Panc1 (cell line): ENCODE data around the gene PTPN9. TPM values are rescaled to one million over a fixed set of nuclear protein-coding genes. Genes with fewer than 3 reads are reported as not detected.
A peak's percentile ranks its signal among the peaks of the same experiment; 100 is the strongest.

Experiments used
- ATAC-seq: fragments of 200-7000 bp; cut with Tn5 transposase; 2 replicates; pipeline ENCODE4 v1.9.1; 2020; ENCODE audit warnings: mild to moderate bottlenecking, moderate library complexity
- BruUV-seq: library from RNA; stranded (reverse); fragments of 400-500 nt; replicated peaks from 2 replicates; lab custom pipeline; 2021; lab: Mats Ljungman, UMichigan
- CTCF ChIA-PET: fragments of 300-600 bp; sonication (Branson Sonifier 250); formaldehyde crosslinking; loops from one replicate; lab custom pipeline; 2022; ENCODE audit warnings: antibody characterized with exemption; lab: Charles Lee
- POLR2A ChIA-PET: fragments of 300-600 bp; sonication (Branson Sonifier 250); formaldehyde crosslinking; loops from one replicate; lab custom pipeline; 2022; ENCODE audit warnings: antibody characterized with exemption; lab: Charles Lee
- DNase-seq: peaks from one replicate; pipeline ENCODE4 v3.0.0-alpha.2; 2010; ENCODE audit warnings: low read depth, low spot score
- H3K27ac ChIP-seq: 2 replicates; pipeline ENCODE4 v1.5.1; 2011; ENCODE audit warnings: mild to moderate bottlenecking, low read length, inconsistent platforms
- H3K27me3 ChIP-seq: fragments of 200-500 bp; sonication (Bioruptor generic); 2 replicates; pipeline ENCODE4 v1.6.0; 2014; ENCODE audit warnings: low read length, inconsistent platforms; ENCODE audit not compliant: control insufficient read depth, insufficient read depth
- H3K36me3 ChIP-seq: fragments of 200-500 bp; sonication (Bioruptor generic); 2 replicates; pipeline ENCODE4 v1.5.1; 2014; ENCODE audit warnings: inconsistent platforms, mild to moderate bottlenecking, low read length, moderate library complexity; ENCODE audit not compliant: control insufficient read depth, insufficient read depth
- H3K4me1 ChIP-seq: 2 replicates; pipeline ENCODE4 v1.5.1; 2011; ENCODE audit warnings: inconsistent platforms, mild to moderate bottlenecking, low read length, moderate library complexity; ENCODE audit not compliant: control insufficient read depth, insufficient read depth
- H3K4me3 ChIP-seq, 2 experiments: 2 replicates each; pipeline ENCODE4 v1.5.1; 2011 to 2012; ENCODE audit warnings: low read depth in 2 of 2, low read length in 2 of 2, mild to moderate bottlenecking in 2 of 2, inconsistent platforms in 1 of 2, moderate library complexity in 1 of 2
- H3K9me3 ChIP-seq: fragments of 200-500 bp; sonication (Bioruptor generic); 2 replicates; pipeline ENCODE4 v1.5.1; 2014; ENCODE audit warnings: low read depth, mild to moderate bottlenecking, inconsistent platforms, low read length, moderate library complexity; ENCODE audit not compliant: control insufficient read depth, insufficient read depth
- POLR2AphosphoS5 ChIP-seq: IDR thresholded peaks from 2 replicates; pipeline ENCODE4 v1.6.1; 2012; ENCODE audit warnings: mild to moderate bottlenecking, low read depth, low read length, moderate library complexity
- SIN3A ChIP-seq: IDR thresholded peaks from 2 replicates; pipeline ENCODE4 v1.6.1; 2012; ENCODE audit warnings: low read depth, mild to moderate bottlenecking, low read length, moderate library complexity, borderline replicate concordance; ENCODE audit not compliant: insufficient read depth
- TCF7L2 ChIP-seq: IDR thresholded peaks from 2 replicates; pipeline ENCODE4 v1.6.1; 2011; ENCODE audit warnings: mild to moderate bottlenecking, low read depth, low read length, inconsistent platforms
- in situ Hi-C: cut with HindIII; loops from 2 replicates; pipeline ENCODE4 v1.10.0; 2016; ENCODE audit warnings: low sequenced_read_pairs, low pct_unique_long_range_greater_than_20kb
- intact Hi-C: fragments of 100-400 bp; cut with micrococcal nuclease; formaldehyde crosslinking; loops from one replicate; pipeline ENCODE4 v1.10.0; 2022; ENCODE audit not compliant: unreplicated experiment
- total RNA-seq: library from RNA; stranded (reverse); gene quantifications from one replicate; pipeline ENCODE4 v1.2.1, GENCODE V29; 2021; ENCODE audit not compliant: unreplicated experiment
- TF ChIP-seq, protein P1 (sequence below): fragments of 450-650 bp; IDR thresholded peaks from 2 replicates; pipeline ENCODE4 v1.5.1; 2017; ENCODE audit warnings: mild to moderate bottlenecking
- TF ChIP-seq, protein P2 (sequence below), 2 experiments: IDR thresholded peaks; 2 replicates each; pipeline ENCODE4 v1.6.1; 2011 to 2012; ENCODE audit warnings: low read depth in 2 of 2, control low read depth in 1 of 2, low read length in 1 of 2, mild to moderate bottlenecking in 1 of 2, moderate library complexity in 1 of 2; ENCODE audit not compliant: insufficient read depth in 1 of 2

The PTPN9 gene
- total RNA-seq, 1 experiment from 2014 or later: 38.4 TPM

DNA sequence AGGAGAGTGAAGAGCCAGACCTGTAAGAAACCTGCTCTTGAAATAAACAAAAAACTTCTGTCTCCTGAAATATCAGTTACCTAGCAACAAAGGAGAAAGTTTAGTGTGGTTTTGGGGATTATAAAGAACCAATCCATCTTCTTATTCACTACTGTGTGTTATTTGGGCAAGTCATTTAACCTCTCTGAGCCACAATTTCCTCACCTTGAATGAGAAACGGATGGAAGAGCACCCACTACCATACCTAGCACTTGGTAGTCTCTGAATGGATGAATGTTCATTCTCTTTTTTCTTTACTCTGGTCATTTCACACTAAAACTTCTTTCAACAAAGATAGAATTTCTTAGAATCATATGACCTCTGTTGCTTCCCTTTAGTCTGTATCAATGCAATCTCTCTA, 45.2 kb downstream of the PTPN9 start:
- intact Hi-C loops: no loop called here
- Histone ChIP-seq H3K36me3 (no peaks in the 10 kb centered on the region), H3K4me3 (no peak overlapping the region), H3K9me3 (no peaks in the 10 kb centered on the region), H3K27ac (peak overlapping the region; percentile 20; the same call in 1 of the 2 replicates), H3K4me1 (peaks cover 33% of the 10 kb centered on the region), H3K27me3 (no peaks in the 10 kb centered on the region)
- no peak for DNase-seq
- CTCF ChIA-PET: interaction anchor here (0.5 kb wide), 1 partner anchor 31 kb away, joined by 3 read pairs; no protein-coding TSS in a partner anchor
- ATAC-seq: no peak
- in situ Hi-C loops: no loop called here
- POLR2A ChIA-PET: interaction anchor here (0.7 kb wide), 1 partner anchor 147 kb away, joined by 6 read pairs; no protein-coding TSS in a partner anchor
- TF ChIP-seq, protein P1, sequence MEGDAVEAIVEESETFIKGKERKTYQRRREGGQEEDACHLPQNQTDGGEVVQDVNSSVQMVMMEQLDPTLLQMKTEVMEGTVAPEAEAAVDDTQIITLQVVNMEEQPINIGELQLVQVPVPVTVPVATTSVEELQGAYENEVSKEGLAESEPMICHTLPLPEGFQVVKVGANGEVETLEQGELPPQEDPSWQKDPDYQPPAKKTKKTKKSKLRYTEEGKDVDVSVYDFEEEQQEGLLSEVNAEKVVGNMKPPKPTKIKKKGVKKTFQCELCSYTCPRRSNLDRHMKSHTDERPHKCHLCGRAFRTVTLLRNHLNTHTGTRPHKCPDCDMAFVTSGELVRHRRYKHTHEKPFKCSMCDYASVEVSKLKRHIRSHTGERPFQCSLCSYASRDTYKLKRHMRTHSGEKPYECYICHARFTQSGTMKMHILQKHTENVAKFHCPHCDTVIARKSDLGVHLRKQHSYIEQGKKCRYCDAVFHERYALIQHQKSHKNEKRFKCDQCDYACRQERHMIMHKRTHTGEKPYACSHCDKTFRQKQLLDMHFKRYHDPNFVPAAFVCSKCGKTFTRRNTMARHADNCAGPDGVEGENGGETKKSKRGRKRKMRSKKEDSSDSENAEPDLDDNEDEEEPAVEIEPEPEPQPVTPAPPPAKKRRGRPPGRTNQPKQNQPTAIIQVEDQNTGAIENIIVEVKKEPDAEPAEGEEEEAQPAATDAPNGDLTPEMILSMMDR: no peak
- TF ChIP-seq TCF7L2 (no peak), POLR2AphosphoS5 (no peak), SIN3A (no peak)
- TF ChIP-seq, protein P2, sequence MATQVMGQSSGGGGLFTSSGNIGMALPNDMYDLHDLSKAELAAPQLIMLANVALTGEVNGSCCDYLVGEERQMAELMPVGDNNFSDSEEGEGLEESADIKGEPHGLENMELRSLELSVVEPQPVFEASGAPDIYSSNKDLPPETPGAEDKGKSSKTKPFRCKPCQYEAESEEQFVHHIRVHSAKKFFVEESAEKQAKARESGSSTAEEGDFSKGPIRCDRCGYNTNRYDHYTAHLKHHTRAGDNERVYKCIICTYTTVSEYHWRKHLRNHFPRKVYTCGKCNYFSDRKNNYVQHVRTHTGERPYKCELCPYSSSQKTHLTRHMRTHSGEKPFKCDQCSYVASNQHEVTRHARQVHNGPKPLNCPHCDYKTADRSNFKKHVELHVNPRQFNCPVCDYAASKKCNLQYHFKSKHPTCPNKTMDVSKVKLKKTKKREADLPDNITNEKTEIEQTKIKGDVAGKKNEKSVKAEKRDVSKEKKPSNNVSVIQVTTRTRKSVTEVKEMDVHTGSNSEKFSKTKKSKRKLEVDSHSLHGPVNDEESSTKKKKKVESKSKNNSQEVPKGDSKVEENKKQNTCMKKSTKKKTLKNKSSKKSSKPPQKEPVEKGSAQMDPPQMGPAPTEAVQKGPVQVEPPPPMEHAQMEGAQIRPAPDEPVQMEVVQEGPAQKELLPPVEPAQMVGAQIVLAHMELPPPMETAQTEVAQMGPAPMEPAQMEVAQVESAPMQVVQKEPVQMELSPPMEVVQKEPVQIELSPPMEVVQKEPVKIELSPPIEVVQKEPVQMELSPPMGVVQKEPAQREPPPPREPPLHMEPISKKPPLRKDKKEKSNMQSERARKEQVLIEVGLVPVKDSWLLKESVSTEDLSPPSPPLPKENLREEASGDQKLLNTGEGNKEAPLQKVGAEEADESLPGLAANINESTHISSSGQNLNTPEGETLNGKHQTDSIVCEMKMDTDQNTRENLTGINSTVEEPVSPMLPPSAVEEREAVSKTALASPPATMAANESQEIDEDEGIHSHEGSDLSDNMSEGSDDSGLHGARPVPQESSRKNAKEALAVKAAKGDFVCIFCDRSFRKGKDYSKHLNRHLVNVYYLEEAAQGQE (IDR thresholded peaks at IDR 0.05; ENCODE audit: insufficient read depth in 1 of 2, low read depth in 2 of 2, low read length in 1 of 2): no peak
- no TSS peak for BruUV-seq

DNA sequence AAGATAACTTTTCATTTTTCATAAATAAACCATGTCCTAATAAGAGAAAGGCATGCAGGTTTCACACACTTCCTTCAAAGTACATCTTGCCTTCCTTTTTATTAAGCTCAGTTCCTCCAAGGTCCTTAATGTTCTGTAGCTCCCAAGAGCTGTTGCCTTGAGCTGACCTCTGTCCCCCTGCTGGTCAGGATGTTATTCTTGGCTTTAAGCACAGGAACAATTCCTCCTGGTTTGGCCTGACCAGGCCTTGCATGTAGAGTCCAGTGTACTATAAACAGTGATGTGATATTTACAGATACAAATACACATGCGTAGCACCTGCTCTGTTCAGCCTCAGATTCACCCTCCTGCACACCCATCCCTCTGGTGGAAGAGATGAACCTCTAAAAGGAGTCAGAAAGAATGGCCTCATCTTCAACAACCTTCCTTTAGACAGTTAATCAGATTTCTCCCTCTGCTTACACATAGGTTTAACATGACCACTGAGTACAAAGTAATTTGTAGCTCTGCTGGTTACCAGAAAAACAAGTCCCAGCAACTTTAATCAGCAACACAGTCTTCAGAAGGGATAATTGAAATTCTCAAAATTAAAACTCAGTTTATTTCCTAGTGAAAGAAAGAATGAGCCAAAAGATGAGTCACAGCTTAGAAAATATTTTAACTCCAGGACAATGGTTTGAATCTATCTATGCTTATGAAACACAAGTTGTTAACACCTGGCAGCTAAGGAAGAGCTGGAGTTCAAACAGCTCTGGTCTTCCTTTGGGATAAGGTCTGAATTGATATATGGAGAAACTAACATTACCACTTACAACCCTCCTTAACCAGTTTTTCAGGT, 46.5 kb downstream of the PTPN9 start:
- no TSS peak for BruUV-seq
- Histone ChIP-seq H3K9me3 (no peaks in the 10 kb centered on the region), H3K36me3 (no peaks in the 10 kb centered on the region), H3K4me3 (peak overlapping the region in 1 of 2 experiments; percentile 11; a peak in 1 of 4 replicates), H3K27ac (peak overlapping the region; percentile 49), H3K27me3 (no peaks in the 10 kb centered on the region), H3K4me1 (peaks cover 33% of the 10 kb centered on the region)
- ChIA-PET CTCF (interaction anchor here (0.5 to 0.7 kb wide), 5 partner anchors 10 to 511 kb away, joined by 3 to 5 read pairs (median 3); partner anchors contain the start of gene SIN3A), POLR2A (interaction anchor here (0.7 kb wide), 3 partner anchors 9 to 143 kb away, joined by 4 to 6 read pairs (median 4); no protein-coding TSS in a partner anchor)
- intact Hi-C loops (no loop called here), in situ Hi-C loops (no loop called here)
- ATAC-seq (peak; percentile 94), DNase-seq (peak; percentile 69)
- peak; percentile 27; the same call in 1 of the 2 replicates for TF ChIP-seq POLR2AphosphoS5
- TF ChIP-seq, protein P1: no peak; the same call in 1 of the 2 replicates
